Ishikawa (cell line): ENCODE measurements around the gene ABHD3.

Experiments used
- CEBPB ChIP-seq: IDR thresholded peaks from 2 replicates; pipeline ENCODE4 v1.6.1; 2012
- CREB1 ChIP-seq: IDR thresholded peaks from 2 replicates; pipeline ENCODE4 v1.6.1; 2012; ENCODE audit warnings: low read depth
- EGR1 ChIP-seq: IDR thresholded peaks from 2 replicates; pipeline ENCODE4 v1.6.1; 2012
- EP300 ChIP-seq: IDR thresholded peaks from 2 replicates; pipeline ENCODE4 v1.6.1; 2012; ENCODE audit warnings: borderline replicate concordance
- FOXM1 ChIP-seq: IDR thresholded peaks from 2 replicates; pipeline ENCODE4 v1.6.1; 2012; ENCODE audit warnings: low read depth, borderline replicate concordance
- NFIC ChIP-seq: IDR thresholded peaks from 2 replicates; pipeline ENCODE4 v1.6.1; 2012
- RAD21 ChIP-seq: IDR thresholded peaks from 2 replicates; pipeline ENCODE4 v1.6.1; 2012; ENCODE audit warnings: low read depth
- REST ChIP-seq: IDR thresholded peaks from 2 replicates; pipeline ENCODE4 v1.6.1; 2012; ENCODE audit warnings: low read depth, mild to moderate bottlenecking
- TAF1 ChIP-seq: IDR thresholded peaks from 2 replicates; pipeline ENCODE4 v1.6.1; 2012; ENCODE audit warnings: low read depth, mild to moderate bottlenecking
- TCF12 ChIP-seq: IDR thresholded peaks from 2 replicates; pipeline ENCODE4 v1.6.1; 2012; ENCODE audit warnings: low read depth
- TEAD4 ChIP-seq: IDR thresholded peaks from 2 replicates; pipeline ENCODE4 v1.6.1; 2012
- USF1 ChIP-seq: IDR thresholded peaks from 2 replicates; pipeline ENCODE4 v1.6.1; 2012
- YY1 ChIP-seq: IDR thresholded peaks from 2 replicates; pipeline ENCODE4 v1.6.1; 2012; ENCODE audit warnings: low read depth
- ZBTB7A ChIP-seq: IDR thresholded peaks from 2 replicates; pipeline ENCODE4 v1.6.1; 2012; ENCODE audit warnings: low read depth
- TF ChIP-seq, protein P1 (sequence below): IDR thresholded peaks from 2 replicates; pipeline ENCODE4 v1.6.1; 2012

Gene ABHD3

GRCh38 chr18:21704603-21705364 is at the start of gene ABHD3:
TSS of gene ABHD3 (minus strand) at chr18:21704774. CDS start at chr18:21704665, 109 bp downstream.
- TF ChIP-seq TAF1 (peak; percentile 77), USF1 (no peak)

- TF ChIP-seq REST, result no peak
- no peak for TF ChIP-seq RAD21
- no peak for TF ChIP-seq ZBTB7A
- TF ChIP-seq YY1, result no peak
- TF ChIP-seq USF1, result no peak
- TF ChIP-seq, protein P1, sequence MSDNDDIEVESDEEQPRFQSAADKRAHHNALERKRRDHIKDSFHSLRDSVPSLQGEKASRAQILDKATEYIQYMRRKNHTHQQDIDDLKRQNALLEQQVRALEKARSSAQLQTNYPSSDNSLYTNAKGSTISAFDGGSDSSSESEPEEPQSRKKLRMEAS, result no peak
- no peak for TF ChIP-seq TEAD4
- TF ChIP-seq EP300, result no peak
- TF ChIP-seq NFIC, result no peak
- no peak for TF ChIP-seq TAF1
- TF ChIP-seq FOXM1, result no peak
- no peak for TF ChIP-seq EGR1
These were observed 43.5 kb upstream of the ABHD3 start for GRCh38 chr18:21747764-21748693.

DNA sequence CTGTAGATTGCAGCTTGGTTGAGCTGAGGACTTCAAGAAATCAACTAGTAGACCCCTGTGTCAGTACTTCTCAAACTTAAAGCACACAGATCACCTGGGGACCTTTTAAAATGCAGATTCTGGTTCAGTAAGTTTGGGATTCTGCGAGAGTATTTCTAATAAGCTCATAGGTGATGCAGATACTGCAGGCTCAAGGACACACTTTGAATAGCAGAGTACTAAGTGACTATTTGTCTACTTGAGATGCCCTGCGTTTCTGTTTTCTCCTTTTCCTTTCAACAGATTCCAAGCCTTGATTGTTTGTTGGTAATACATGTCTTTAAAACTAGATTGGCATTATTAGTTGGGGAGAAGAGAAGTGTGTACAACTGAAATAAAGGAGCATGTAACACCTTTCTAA is 42.7 kb upstream of the ABHD3 start:
- TF ChIP-seq TEAD4, result no peak

GRCh38 chr18:21745231-21745630 is 40.7 kb upstream of the ABHD3 start:
- no peak for TF ChIP-seq REST
- no peak for TF ChIP-seq EP300

- no peak for TF ChIP-seq RAD21
- TF ChIP-seq TAF1, result no peak
- no peak for TF ChIP-seq FOXM1
- no peak for TF ChIP-seq EGR1
These were observed 38.7 kb upstream of the ABHD3 start for GRCh38 chr18:21743166-21743832.

GRCh38 chr18:21742315-21742687 is 37.7 kb upstream of the ABHD3 start:
- TF ChIP-seq NFIC (no peak), ZBTB7A (no peak), CEBPB (no peak), CREB1 (no peak), EP300 (no peak), EGR1 (no peak), USF1 (no peak), YY1 (no peak), TCF12 (no peak), TEAD4 (no peak)
- TF ChIP-seq, protein P1, result no peak
